ENCODE results near the gene MESP2. TPM values are rescaled to one million over a fixed set of nuclear protein-coding genes. Genes with fewer than 3 reads are reported as not detected.
A peak's percentile ranks its signal among the peaks of the same experiment; 100 is the strongest.

Gene MESP2
- total RNA-seq = 0.13 and 0.26 TPM in 2 replicates

- peak; percentile 49 for DNase-seq (ENCODE audit: low read depth)
- H3K4me3 ChIP-seq (ENCODE audit: low read depth, low read length) = peak within 1 kb of the TSS; percentile 24
- no peak for TF ChIP-seq CTCF (IDR thresholded peaks at IDR 0.05; ENCODE audit: insufficient read depth, low read length, severe bottlenecking)
- no peak for FAIRE-seq
- no peaks in the 10 kb centered on the region for H3K36me3 ChIP-seq (ENCODE audit: control insufficient read depth, insufficient read depth, low read length)
- no peaks in the 10 kb centered on the region for H3K27me3 ChIP-seq (ENCODE audit: control insufficient read depth, insufficient read depth, low read length)
These were observed at the start of gene MESP2 for GRCh38 chr15:89776274-89777072. Gene MESP2 (plus strand): TSS chr15:89776332. CDS start chr15:89776358, 26 bp downstream.

GRCh38 chr15:89728254-89728653 lies 47.9 kb upstream of the MESP2 start:
- DNase-seq (ENCODE audit: low read depth) = no peak
- Histone ChIP-seq H3K36me3 (ENCODE audit: control insufficient read depth, insufficient read depth, low read length) (no peaks in the 10 kb centered on the region), H3K27me3 (ENCODE audit: control insufficient read depth, insufficient read depth, low read length) (no peaks in the 10 kb centered on the region), H3K4me3 (ENCODE audit: low read depth, low read length) (no peak overlapping the region)
- TF ChIP-seq CTCF (IDR thresholded peaks at IDR 0.05; ENCODE audit: insufficient read depth, low read length, severe bottlenecking) = no peak
- FAIRE-seq = no peak

GRCh38 chr15:89731275-89731674 lies 44.9 kb upstream of the MESP2 start:
- Histone ChIP-seq H3K4me3 (ENCODE audit: low read depth, low read length) (no peak overlapping the region), H3K27me3 (ENCODE audit: control insufficient read depth, insufficient read depth, low read length) (peaks cover 2% of the 10 kb centered on the region), H3K36me3 (ENCODE audit: control insufficient read depth, insufficient read depth, low read length) (no peaks in the 10 kb centered on the region)
- no peak for FAIRE-seq
- no peak for TF ChIP-seq CTCF (IDR thresholded peaks at IDR 0.05; ENCODE audit: insufficient read depth, low read length, severe bottlenecking)
- no peak for DNase-seq (ENCODE audit: low read depth)

GRCh38 chr15:89732451-89733172 lies 43.5 kb upstream of the MESP2 start:
- H3K27me3 ChIP-seq (ENCODE audit: control insufficient read depth, insufficient read depth, low read length) = peaks cover 2% of the 10 kb centered on the region
- no peak for FAIRE-seq
- DNase-seq (ENCODE audit: low read depth) = no peak
- no peak overlapping the region for H3K4me3 ChIP-seq (ENCODE audit: low read depth, low read length)
- TF ChIP-seq CTCF (IDR thresholded peaks at IDR 0.05; ENCODE audit: insufficient read depth, low read length, severe bottlenecking) = no peak
- no peaks in the 10 kb centered on the region for H3K36me3 ChIP-seq (ENCODE audit: control insufficient read depth, insufficient read depth, low read length)

- H3K4me3 ChIP-seq (ENCODE audit: low read depth, low read length) = no peak overlapping the region
- no peak for TF ChIP-seq CTCF (IDR thresholded peaks at IDR 0.05; ENCODE audit: insufficient read depth, low read length, severe bottlenecking)
- H3K27me3 ChIP-seq (ENCODE audit: control insufficient read depth, insufficient read depth, low read length) = peaks cover 2% of the 10 kb centered on the region
- FAIRE-seq = no peak
- no peak for DNase-seq (ENCODE audit: low read depth)
- no peaks in the 10 kb centered on the region for H3K36me3 ChIP-seq (ENCODE audit: control insufficient read depth, insufficient read depth, low read length)
These were observed 40.4 kb upstream of the MESP2 start for GRCh38 chr15:89735773-89736172.

Data from bronchial epithelial cell (primary cell).